Activated T-helper 1 cell treated with Interleukin-2 at 50 U/mL for 16 hours (primary cell): ENCODE data around the gene OTOA.
"Not testable (repeated sequence)": the region's sequence is repeated elsewhere in the genome, so short reads cannot be mapped to it uniquely, and the experiment has no call there.

Experiments
- DNase-seq: peaks from one replicate; pipeline ENCODE4 v3.0.0-alpha.2; 2020; ENCODE audit warnings: low read depth

OTOA gene

GRCh38 chr16:21663889-21664647 lies at the start of gene OTOA:
TSS of gene OTOA (plus strand) at chr16:21663968. CDS start at chr16:21678515, 14,547 bp downstream.
- no peak for DNase-seq

GRCh38 chr16:21614896-21615295 lies 48.9 kb upstream of the OTOA start:
- no peak for DNase-seq

- no peak for DNase-seq
Measured at GRCh38 chr16:21617607-21618006, 46.2 kb upstream of the OTOA start.

GRCh38 chr16:21618281-21618680 lies 45.5 kb upstream of the OTOA start:
- no peak for DNase-seq

GRCh38 chr16:21619765-21620425 lies 43.9 kb upstream of the OTOA start:
- no peak for DNase-seq

GRCh38 chr16:21620592-21620991 lies 43.2 kb upstream of the OTOA start:
- DNase-seq = no peak

- DNase-seq = no peak
Measured at GRCh38 chr16:21622545-21622944, 41.2 kb upstream of the OTOA start.

GRCh38 chr16:21625026-21625425 lies 38.7 kb upstream of the OTOA start:
- DNase-seq = no peak

GRCh38 chr16:21626659-21627277 lies 37.0 kb upstream of the OTOA start:
- no peak for DNase-seq

GRCh38 chr16:21628121-21628726 lies 35.5 kb upstream of the OTOA start:
- no peak for DNase-seq

- no peak for DNase-seq
Measured at GRCh38 chr16:21628772-21629171, 35.0 kb upstream of the OTOA start.

GRCh38 chr16:21629616-21630539 lies 33.9 kb upstream of the OTOA start:
- not testable (repeated sequence) for DNase-seq

GRCh38 chr16:21630866-21631265 lies 32.9 kb upstream of the OTOA start:
- not testable (repeated sequence) for DNase-seq

- not testable (repeated sequence) for DNase-seq
Measured at GRCh38 chr16:21631376-21631775, 32.4 kb upstream of the OTOA start.

- not testable (repeated sequence) for DNase-seq
Measured at GRCh38 chr16:21631951-21632575, 31.7 kb upstream of the OTOA start.

- no peak for DNase-seq
Measured at GRCh38 chr16:21634216-21634615, 29.6 kb upstream of the OTOA start.

- not testable (repeated sequence) for DNase-seq
Measured at GRCh38 chr16:21635694-21636093, 28.1 kb upstream of the OTOA start.

- no peak for DNase-seq
Measured at GRCh38 chr16:21637032-21637968, 26.5 kb upstream of the OTOA start.

GRCh38 chr16:21638573-21638975 lies 25.2 kb upstream of the OTOA start:
- no peak for DNase-seq

GRCh38 chr16:21639493-21639892 lies 24.3 kb upstream of the OTOA start:
- no peak for DNase-seq
